ENCODE results near the gene HIP1. TPM values are rescaled to one million over a fixed set of nuclear protein-coding genes. Genes with fewer than 3 reads are reported as not detected.

HIP1 gene
- total and polyA plus RNA-seq, 4 donors = 10.6 to 87.9 (median 43.3) TPM

GRCh38 chr7:75743455-75743859, 4.7 kb upstream of the HIP1 start:
- 43 to 46% methylated on average over 4 of the region's 4 CpGs for WGBS, 2 donors
- Histone ChIP-seq H3K4me3 (ENCODE audit: low read length in 2 of 2) (no peak overlapping the region), H3K36me3 (ENCODE audit: control insufficient read depth in 1 of 2, insufficient read depth in 2 of 2, low read length in 1 of 2) (no peaks in the 10 kb centered on the region), H3K27ac (ENCODE audit: low read depth in 1 of 2, low read length in 2 of 2) (no peak overlapping the region), H3K4me1 (ENCODE audit: control insufficient read depth in 1 of 2, insufficient read depth in 2 of 2, low read length in 2 of 2) (no peaks in the 10 kb centered on the region), H3K9me3 (ENCODE audit: control insufficient read depth, low read length) (no peaks in the 10 kb centered on the region), H3K27me3 (ENCODE audit: control insufficient read depth in 1 of 2, insufficient read depth in 2 of 2, low read length in 1 of 2) (no peaks in the 10 kb centered on the region)
- no peak for DNase-seq
- intact Hi-C loops (cut with DNase I) = no loop called here
- no peak for ATAC-seq (ENCODE audit: low FRiP score)

- peak in 1 of 2 donors; percentile 72 for DNase-seq
- Histone ChIP-seq H3K4me3 (ENCODE audit: low read length in 2 of 2) (no peak overlapping the region), H3K36me3 (ENCODE audit: control insufficient read depth in 1 of 2, insufficient read depth in 2 of 2, low read length in 1 of 2) (no peaks in the 10 kb centered on the region), H3K27me3 (ENCODE audit: control insufficient read depth in 1 of 2, insufficient read depth in 2 of 2, low read length in 1 of 2) (no peaks in the 10 kb centered on the region), H3K9me3 (ENCODE audit: control insufficient read depth, low read length) (no peaks in the 10 kb centered on the region), H3K27ac (ENCODE audit: low read depth in 1 of 2, low read length in 2 of 2) (no peak overlapping the region), H3K4me1 (ENCODE audit: control insufficient read depth in 1 of 2, insufficient read depth in 2 of 2, low read length in 2 of 2) (peaks cover 0 to 3% of the 10 kb centered on the region in 2 donors)
- ATAC-seq (ENCODE audit: low FRiP score) = no peak
- intact Hi-C loops (cut with DNase I) = no loop called here
- WGBS, 2 donors = 77 to 80% methylated on average over 13 of the region's 13 CpGs
Observed at GRCh38 chr7:75740846-75741497, 2.2 kb upstream of the HIP1 start.

- H3K27me3 ChIP-seq (ENCODE audit: control insufficient read depth in 1 of 2, insufficient read depth in 2 of 2, low read length in 1 of 2) = no peaks in the 10 kb centered on the region
- WGBS, 2 donors = 65 to 68% methylated on average over 26 of the region's 26 CpGs
- H3K4me3 ChIP-seq (ENCODE audit: low read length in 2 of 2) = peak overlapping the region; percentile 79 to 84
- peaks cover 0 to 3% of the 10 kb centered on the region in 2 donors for H3K4me1 ChIP-seq (ENCODE audit: control insufficient read depth in 1 of 2, insufficient read depth in 2 of 2, low read length in 2 of 2)
- no peak overlapping the region for H3K27ac ChIP-seq (ENCODE audit: low read depth in 1 of 2, low read length in 2 of 2)
- DNase-seq = no peak
- no peaks in the 10 kb centered on the region for H3K9me3 ChIP-seq (ENCODE audit: control insufficient read depth, low read length)
- intact Hi-C loops (cut with DNase I) = loop anchor here in 1 of 2 donors (5.0 kb wide), 1 partner anchor 83 kb away; no protein-coding TSS in a partner anchor
- peak; percentile 38 for ATAC-seq (ENCODE audit: low FRiP score)
- no peaks in the 10 kb centered on the region for H3K36me3 ChIP-seq (ENCODE audit: control insufficient read depth in 1 of 2, insufficient read depth in 2 of 2, low read length in 1 of 2)
Observed at GRCh38 chr7:75739796-75740672, 1.3 kb upstream of the HIP1 start.

- peak overlapping the region in 1 of 2 donors; percentile 52 for H3K27ac ChIP-seq (ENCODE audit: low read depth in 1 of 2, low read length in 2 of 2)
- ATAC-seq (ENCODE audit: low FRiP score) (peak; percentile 98), DNase-seq (peak; percentile 100)
- no peaks in the 10 kb centered on the region for H3K36me3 ChIP-seq (ENCODE audit: control insufficient read depth in 1 of 2, insufficient read depth in 2 of 2, low read length in 1 of 2)
- H3K27me3 ChIP-seq (ENCODE audit: control insufficient read depth in 1 of 2, insufficient read depth in 2 of 2, low read length in 1 of 2) = no peaks in the 10 kb centered on the region
- intact Hi-C loops (cut with DNase I) = loop anchor here in 1 of 2 donors (5.0 kb wide), 1 partner anchor 82 kb away; no protein-coding TSS in a partner anchor
- 0 to 1% methylated on average over 49 to 89 of the region's 89 CpGs for WGBS, 2 donors
- H3K4me3 ChIP-seq (ENCODE audit: low read length in 2 of 2) = peak overlapping the region; percentile 84 to 93
- peaks cover 0 to 3% of the 10 kb centered on the region in 2 donors for H3K4me1 ChIP-seq (ENCODE audit: control insufficient read depth in 1 of 2, insufficient read depth in 2 of 2, low read length in 2 of 2)
- H3K9me3 ChIP-seq (ENCODE audit: control insufficient read depth, low read length) = no peaks in the 10 kb centered on the region
Observed at GRCh38 chr7:75738975-75739795, 444 bp upstream of the HIP1 start.

GRCh38 chr7:75737856-75738603, 711 bp downstream of the HIP1 start:
- H3K4me3 ChIP-seq (ENCODE audit: low read length in 2 of 2) = peak overlapping the region; percentile 75 to 93
- no peaks in the 10 kb centered on the region for H3K27me3 ChIP-seq (ENCODE audit: control insufficient read depth in 1 of 2, insufficient read depth in 2 of 2, low read length in 1 of 2)
- H3K9me3 ChIP-seq (ENCODE audit: control insufficient read depth, low read length) = no peaks in the 10 kb centered on the region
- peaks cover 0 to 3% of the 10 kb centered on the region in 2 donors for H3K4me1 ChIP-seq (ENCODE audit: control insufficient read depth in 1 of 2, insufficient read depth in 2 of 2, low read length in 2 of 2)
- ATAC-seq (ENCODE audit: low FRiP score) (peak; percentile 2), DNase-seq (no peak)
- no peaks in the 10 kb centered on the region for H3K36me3 ChIP-seq (ENCODE audit: control insufficient read depth in 1 of 2, insufficient read depth in 2 of 2, low read length in 1 of 2)
- intact Hi-C loops (cut with DNase I) = loop anchor here in 1 of 2 donors (5.0 kb wide), 1 partner anchor 81 kb away; no protein-coding TSS in a partner anchor
- 1 to 3% methylated on average over 18 of the region's 18 CpGs for WGBS, 2 donors
- peak overlapping the region in 1 of 2 donors; percentile 46 for H3K27ac ChIP-seq (ENCODE audit: low read depth in 1 of 2, low read length in 2 of 2)

GRCh38 chr7:75735581-75736350, 3.0 kb downstream of the HIP1 start:
- no peaks in the 10 kb centered on the region for H3K36me3 ChIP-seq (ENCODE audit: control insufficient read depth in 1 of 2, insufficient read depth in 2 of 2, low read length in 1 of 2)
- DNase-seq (no peak), ATAC-seq (ENCODE audit: low FRiP score) (no peak)
- WGBS, 2 donors = 86% methylated on average over 9 of the region's 9 CpGs
- peaks cover 0 to 3% of the 10 kb centered on the region in 2 donors for H3K4me1 ChIP-seq (ENCODE audit: control insufficient read depth in 1 of 2, insufficient read depth in 2 of 2, low read length in 2 of 2)
- H3K4me3 ChIP-seq (ENCODE audit: low read length in 2 of 2) = no peak overlapping the region
- H3K27me3 ChIP-seq (ENCODE audit: control insufficient read depth in 1 of 2, insufficient read depth in 2 of 2, low read length in 1 of 2) = no peaks in the 10 kb centered on the region
- intact Hi-C loops (cut with DNase I) = loop anchor here in 1 of 2 donors (5.0 kb wide), 1 partner anchor 78 kb away; no protein-coding TSS in a partner anchor
- H3K27ac ChIP-seq (ENCODE audit: low read depth in 1 of 2, low read length in 2 of 2) = no peak overlapping the region
- no peaks in the 10 kb centered on the region for H3K9me3 ChIP-seq (ENCODE audit: control insufficient read depth, low read length)

- H3K27ac ChIP-seq (ENCODE audit: low read depth in 1 of 2, low read length in 2 of 2) = no peak overlapping the region
- intact Hi-C loops (cut with DNase I) = loop anchor here in 1 of 2 donors (5.0 kb wide), 1 partner anchor 78 kb away; no protein-coding TSS in a partner anchor
- DNase-seq (no peak), ATAC-seq (ENCODE audit: low FRiP score) (no peak)
- H3K27me3 ChIP-seq (ENCODE audit: control insufficient read depth in 1 of 2, insufficient read depth in 2 of 2, low read length in 1 of 2) = no peaks in the 10 kb centered on the region
- no peaks in the 10 kb centered on the region for H3K9me3 ChIP-seq (ENCODE audit: control insufficient read depth, low read length)
- H3K4me1 ChIP-seq (ENCODE audit: control insufficient read depth in 1 of 2, insufficient read depth in 2 of 2, low read length in 2 of 2) = peaks cover 0 to 3% of the 10 kb centered on the region in 2 donors
- 53 to 62% methylated on average over 9 of the region's 9 CpGs for WGBS, 2 donors
- no peak overlapping the region for H3K4me3 ChIP-seq (ENCODE audit: low read length in 2 of 2)
- H3K36me3 ChIP-seq (ENCODE audit: control insufficient read depth in 1 of 2, insufficient read depth in 2 of 2, low read length in 1 of 2) = no peaks in the 10 kb centered on the region
Observed at GRCh38 chr7:75734586-75735458, 3.9 kb downstream of the HIP1 start.

All from aorta (tissue), 5 donors.